DND-41 (cell line): ENCODE data around the gene PHYH.

Experiments used
- EZH2 ChIP-seq: IDR thresholded peaks from 3 replicates; pipeline ENCODE4 v1.6.1; 2012; ENCODE audit warnings: borderline replicate concordance, low read depth, mild to moderate bottlenecking, moderate library complexity, low read length, inconsistent platforms; ENCODE audit not compliant: severe bottlenecking
- TF ChIP-seq, protein P1 (sequence below): IDR thresholded peaks from 2 replicates; pipeline ENCODE4 v1.5.1; 2012; ENCODE audit warnings: borderline replicate concordance, low read length, moderate library complexity, mild to moderate bottlenecking; ENCODE audit not compliant: poor library complexity, severe bottlenecking; ENCODE audit errors: extremely low read depth

DNA sequence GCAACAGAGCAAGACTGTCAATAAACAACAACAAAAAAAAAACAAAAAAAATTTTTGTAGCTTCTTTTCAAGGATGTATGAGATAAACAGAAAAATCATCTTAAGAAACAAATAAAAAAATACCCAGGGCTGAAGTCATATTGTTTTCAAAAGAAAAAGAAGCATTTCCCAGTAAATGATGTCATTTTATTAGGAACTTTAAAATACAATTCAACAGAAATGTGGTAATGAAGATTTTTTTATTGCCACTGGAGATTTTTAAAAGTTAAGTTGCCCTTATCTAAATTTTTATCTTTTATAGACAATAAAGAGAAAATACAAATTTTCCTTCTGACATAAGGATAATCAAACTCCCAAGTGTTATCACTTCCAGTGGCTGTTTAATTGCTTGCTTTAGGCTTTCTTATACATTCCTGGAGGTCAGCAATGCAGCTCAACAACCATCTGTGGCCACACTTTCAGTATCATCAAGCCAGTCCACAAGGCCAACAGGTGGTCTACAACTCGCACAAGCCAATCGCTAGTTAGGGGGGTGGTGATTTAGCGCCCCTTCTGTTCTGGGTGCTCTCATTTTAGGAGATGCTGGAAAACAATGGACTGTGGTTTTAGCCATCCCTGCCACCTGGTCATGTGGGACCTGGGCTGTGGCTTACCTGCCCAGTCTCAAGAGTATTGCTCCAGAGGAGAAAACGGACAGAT is 37.4 kb upstream of the PHYH start:
- TF ChIP-seq, protein P1, sequence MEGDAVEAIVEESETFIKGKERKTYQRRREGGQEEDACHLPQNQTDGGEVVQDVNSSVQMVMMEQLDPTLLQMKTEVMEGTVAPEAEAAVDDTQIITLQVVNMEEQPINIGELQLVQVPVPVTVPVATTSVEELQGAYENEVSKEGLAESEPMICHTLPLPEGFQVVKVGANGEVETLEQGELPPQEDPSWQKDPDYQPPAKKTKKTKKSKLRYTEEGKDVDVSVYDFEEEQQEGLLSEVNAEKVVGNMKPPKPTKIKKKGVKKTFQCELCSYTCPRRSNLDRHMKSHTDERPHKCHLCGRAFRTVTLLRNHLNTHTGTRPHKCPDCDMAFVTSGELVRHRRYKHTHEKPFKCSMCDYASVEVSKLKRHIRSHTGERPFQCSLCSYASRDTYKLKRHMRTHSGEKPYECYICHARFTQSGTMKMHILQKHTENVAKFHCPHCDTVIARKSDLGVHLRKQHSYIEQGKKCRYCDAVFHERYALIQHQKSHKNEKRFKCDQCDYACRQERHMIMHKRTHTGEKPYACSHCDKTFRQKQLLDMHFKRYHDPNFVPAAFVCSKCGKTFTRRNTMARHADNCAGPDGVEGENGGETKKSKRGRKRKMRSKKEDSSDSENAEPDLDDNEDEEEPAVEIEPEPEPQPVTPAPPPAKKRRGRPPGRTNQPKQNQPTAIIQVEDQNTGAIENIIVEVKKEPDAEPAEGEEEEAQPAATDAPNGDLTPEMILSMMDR = no peak
- no peak for TF ChIP-seq EZH2
